Upper lobe of right lung (tissue), 1 donor: ENCODE data around the gene LSM8. TPM values are rescaled to one million over a fixed set of nuclear protein-coding genes. Genes with fewer than 3 reads are reported as not detected.
"Not testable (repeated sequence)": the region's sequence is repeated elsewhere in the genome, so short reads cannot be mapped to it uniquely, and the experiment has no call there.

Experiments used
- ATAC-seq: fragments of 200-7000 bp; cut with Tn5 transposase; one replicate; pipeline ENCODE4 v1.9.1; 2020; ENCODE audit warnings: mild to moderate bottlenecking, moderate library complexity
- DNase-seq: peaks from one replicate; pipeline ENCODE4 v3.0.0-alpha.2; 2020
- H3K27ac ChIP-seq: fragments of 200-600 bp; one replicate; pipeline ENCODE4 v1.8.0; 2022
- H3K27me3 ChIP-seq: fragments of 200-600 bp; one replicate; pipeline ENCODE4 v1.8.0; 2022; ENCODE audit warnings: mild to moderate bottlenecking
- H3K36me3 ChIP-seq: fragments of 200-600 bp; one replicate; pipeline ENCODE4 v1.8.0; 2022
- H3K4me1 ChIP-seq: fragments of 200-600 bp; one replicate; pipeline ENCODE4 v1.8.0; 2022
- H3K4me3 ChIP-seq: fragments of 200-600 bp; one replicate; pipeline ENCODE4 v1.8.0; 2022; ENCODE audit warnings: mild to moderate bottlenecking
- H3K9me3 ChIP-seq: fragments of 200-600 bp; one replicate; pipeline ENCODE4 v1.8.0; 2022
- intact Hi-C: fragments of 100-400 bp; cut with DNase I; formaldehyde crosslinking; loops from one replicate; pipeline ENCODE4 v1.11.0; 2022
- long read RNA-seq: library from polyadenylated mRNA; unstranded; transcript quantifications from one replicate; pipeline ENCODE4 v2.0.0, GENCODE V29; 2021
- total RNA-seq: library from RNA; stranded (reverse); fragmentation: NEBNext Ultra II Directional; extraction: Animal tissue kit (Norgen Biotek cat#: 25700); gene quantifications from one replicate; pipeline ENCODE4 v1.2.1, GENCODE V29; 2021
- TF ChIP-seq, protein P1 (sequence below): fragments of 200-600 bp; IDR thresholded peaks from one replicate; pipeline ENCODE4 v1.8.0; 2022; ENCODE audit warnings: antibody characterized with exemption
- donor health status: DM: no; HTN: yes; CAD: no; lungs with severe emphysema.

The LSM8 gene
- 28.3 TPM for total RNA-seq
- long read RNA-seq, transcript LSM8-201 (4 exons, 1,305 nt), result major isoform, 16 of 20 reads
- long read RNA-seq, partial matches to known transcripts, result 1 of 20 reads
- long read RNA-seq, other reads (novel, unspliced or antisense), result 1 of 20 reads

DNA sequence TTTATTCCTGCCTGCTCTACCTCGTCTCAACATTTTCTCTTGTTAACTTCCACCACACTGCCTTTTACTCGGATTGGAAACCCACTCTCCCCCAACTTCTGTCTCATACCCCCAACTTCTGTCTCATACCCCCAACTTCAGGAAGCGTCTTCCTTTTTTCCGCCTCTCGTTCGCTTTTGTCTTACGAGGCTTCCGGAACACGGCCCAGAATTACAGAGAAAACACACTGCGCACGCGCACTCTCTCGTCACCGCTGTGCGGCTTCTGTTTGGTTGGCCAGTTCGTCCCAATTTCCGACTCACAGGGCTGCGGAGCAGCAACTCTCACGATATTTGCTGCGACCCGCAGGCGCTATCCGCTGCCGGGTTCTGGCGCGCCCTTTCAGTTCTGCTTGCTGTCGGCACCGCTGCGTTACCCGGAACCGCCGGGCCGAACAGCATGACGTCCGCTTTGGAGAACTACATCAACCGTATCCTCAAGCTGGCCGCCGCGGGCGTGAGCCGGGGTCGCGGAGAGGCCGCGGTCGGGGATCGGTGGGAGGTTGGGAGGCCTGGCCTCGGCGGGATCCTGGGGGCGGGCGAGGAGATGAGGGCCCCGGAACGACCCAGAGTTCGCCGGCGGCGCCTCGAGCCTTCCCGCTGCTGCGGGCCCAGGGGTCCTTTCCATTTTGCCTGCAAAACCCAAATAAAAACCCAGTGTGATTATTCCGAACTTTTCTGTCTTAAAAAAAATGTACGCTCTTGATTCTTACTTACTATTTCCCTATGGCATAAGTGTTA, at the start of gene LSM8:
TSS of gene LSM8 (plus strand) at position 379 of the 779 bp plus-strand sequence. CDS start at position 439, 60 bp downstream.
- DNase-seq (peak; percentile 98), ATAC-seq (peak; percentile 100)
- Histone ChIP-seq H3K9me3 (no peaks in the 10 kb centered on the region), H3K27me3 (no peaks in the 10 kb centered on the region), H3K4me3 (peak within 1 kb of the TSS; percentile 74), H3K4me1 (peaks cover 23% of the 10 kb centered on the region), H3K36me3 (peaks cover 16% of the 10 kb centered on the region), H3K27ac (peak within 1 kb of the TSS; percentile 97)
- TF ChIP-seq, protein P1, sequence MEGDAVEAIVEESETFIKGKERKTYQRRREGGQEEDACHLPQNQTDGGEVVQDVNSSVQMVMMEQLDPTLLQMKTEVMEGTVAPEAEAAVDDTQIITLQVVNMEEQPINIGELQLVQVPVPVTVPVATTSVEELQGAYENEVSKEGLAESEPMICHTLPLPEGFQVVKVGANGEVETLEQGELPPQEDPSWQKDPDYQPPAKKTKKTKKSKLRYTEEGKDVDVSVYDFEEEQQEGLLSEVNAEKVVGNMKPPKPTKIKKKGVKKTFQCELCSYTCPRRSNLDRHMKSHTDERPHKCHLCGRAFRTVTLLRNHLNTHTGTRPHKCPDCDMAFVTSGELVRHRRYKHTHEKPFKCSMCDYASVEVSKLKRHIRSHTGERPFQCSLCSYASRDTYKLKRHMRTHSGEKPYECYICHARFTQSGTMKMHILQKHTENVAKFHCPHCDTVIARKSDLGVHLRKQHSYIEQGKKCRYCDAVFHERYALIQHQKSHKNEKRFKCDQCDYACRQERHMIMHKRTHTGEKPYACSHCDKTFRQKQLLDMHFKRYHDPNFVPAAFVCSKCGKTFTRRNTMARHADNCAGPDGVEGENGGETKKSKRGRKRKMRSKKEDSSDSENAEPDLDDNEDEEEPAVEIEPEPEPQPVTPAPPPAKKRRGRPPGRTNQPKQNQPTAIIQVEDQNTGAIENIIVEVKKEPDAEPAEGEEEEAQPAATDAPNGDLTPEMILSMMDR, result no peak
- intact Hi-C loops, result no loop called here

- intact Hi-C loops, H3K27ac ChIP-seq, ATAC-seq, H3K4me1 ChIP-seq, DNase-seq, H3K36me3 ChIP-seq, H3K27me3 ChIP-seq, H3K4me3 ChIP-seq, H3K9me3 ChIP-seq: not testable (repeated sequence)
Measured at GRCh38 chr7:118134420-118134819, 49.5 kb upstream of the LSM8 start.

GRCh38 chr7:118140468-118140867, 43.5 kb upstream of the LSM8 start:
- H3K4me3 ChIP-seq, result no peak overlapping the region
- H3K4me1 ChIP-seq, result no peaks in the 10 kb centered on the region
- DNase-seq, result no peak
- no peak overlapping the region for H3K27ac ChIP-seq
- intact Hi-C loops, result no loop called here
- H3K27me3 ChIP-seq, result no peaks in the 10 kb centered on the region
- TF ChIP-seq, protein P1, result no peak
- H3K36me3 ChIP-seq, result no peaks in the 10 kb centered on the region
- H3K9me3 ChIP-seq, result no peaks in the 10 kb centered on the region
- no peak for ATAC-seq

DNA sequence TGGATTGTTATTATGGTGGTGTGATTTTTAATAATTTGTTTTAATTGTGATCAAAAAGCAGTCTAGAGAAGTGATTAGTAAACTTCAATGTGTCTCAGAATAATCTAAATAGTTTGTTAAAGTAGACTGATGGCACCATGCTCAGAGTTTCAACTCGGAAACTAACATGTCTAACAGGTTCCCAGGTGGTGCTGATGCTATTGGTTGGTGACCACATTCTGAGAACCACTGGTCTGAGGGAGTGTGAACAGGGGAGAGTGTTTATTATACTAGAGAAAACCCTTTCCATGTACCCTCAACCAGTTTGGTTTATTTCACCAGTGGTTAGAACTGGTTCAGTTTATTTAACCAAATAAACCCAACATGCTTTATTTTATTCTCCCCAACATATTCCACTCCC, 42.0 kb upstream of the LSM8 start:
- Histone ChIP-seq H3K9me3 (no peaks in the 10 kb centered on the region), H3K36me3 (no peaks in the 10 kb centered on the region), H3K27ac (no peak overlapping the region), H3K4me1 (no peaks in the 10 kb centered on the region), H3K27me3 (no peaks in the 10 kb centered on the region), H3K4me3 (no peak overlapping the region)
- DNase-seq, result no peak
- TF ChIP-seq, protein P1, result no peak
- no peak for ATAC-seq
- intact Hi-C loops, result no loop called here

- no peaks in the 10 kb centered on the region for H3K9me3 ChIP-seq
- TF ChIP-seq, protein P1, result no peak
- H3K4me1 ChIP-seq, result no peaks in the 10 kb centered on the region
- no peak for DNase-seq
- ATAC-seq, result no peak
- intact Hi-C loops, result no loop called here
- no peak overlapping the region for H3K4me3 ChIP-seq
- H3K27me3 ChIP-seq, result no peaks in the 10 kb centered on the region
- no peak overlapping the region for H3K27ac ChIP-seq
- H3K36me3 ChIP-seq, result no peaks in the 10 kb centered on the region
Measured at GRCh38 chr7:118148930-118149329, 35.0 kb upstream of the LSM8 start.

DNA sequence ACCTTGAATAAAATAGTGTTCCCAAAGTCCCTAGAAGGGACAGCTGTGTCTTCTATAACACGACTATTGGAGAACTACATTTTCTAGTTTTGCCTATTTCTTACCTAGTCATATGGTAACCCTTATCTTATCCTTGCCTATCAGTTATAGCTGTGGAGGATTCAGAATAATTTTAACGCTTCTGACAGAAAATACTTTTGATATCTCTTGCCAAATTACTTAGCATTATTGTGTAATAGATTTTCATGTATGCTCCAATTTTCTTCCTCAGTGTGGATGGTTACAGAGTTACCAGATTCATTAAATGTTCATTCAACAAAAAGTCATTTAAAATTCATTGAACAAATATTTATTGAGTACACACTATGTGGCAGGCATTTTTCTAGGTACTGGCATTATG, 34.6 kb upstream of the LSM8 start:
- ATAC-seq (no peak), DNase-seq (no peak)
- Histone ChIP-seq H3K27ac (no peak overlapping the region), H3K9me3 (no peaks in the 10 kb centered on the region), H3K36me3 (no peaks in the 10 kb centered on the region), H3K4me1 (no peaks in the 10 kb centered on the region), H3K4me3 (no peak overlapping the region), H3K27me3 (no peaks in the 10 kb centered on the region)
- TF ChIP-seq, protein P1, result no peak
- intact Hi-C loops, result no loop called here
